CD14-positive monocyte (primary cell): ENCODE measurements around the gene RFX6. TPM values are rescaled to one million over a fixed set of nuclear protein-coding genes. Genes with fewer than 3 reads are reported as not detected.

Experiments used
- DNase-seq, 3 donors: peaks; one replicate each; pipeline ENCODE4 v3.0.0-alpha.2; 2011 to 2022
- H2AFZ ChIP-seq: 2 replicates; pipeline ENCODE4 v1.6.0; 2012; ENCODE audit warnings: mild to moderate bottlenecking, low read depth, low read length, inconsistent platforms; ENCODE audit not compliant: insufficient read depth, poor library complexity, severe bottlenecking
- H3K27ac ChIP-seq, 2 donors: 1 replicate in 1 of 2; 2 replicates in 1 of 2; pipeline ENCODE4 v1.5.1; 2012 to 2013; ENCODE audit warnings: low read length in 2 of 2, control low read depth in 1 of 2, inconsistent platforms in 1 of 2, low read depth in 1 of 2, mild to moderate bottlenecking in 1 of 2
- H3K27me3 ChIP-seq, 2 donors: one replicate each; pipeline versions ENCODE4 v1.6.0 to v1.6.1; 2011 to 2013; ENCODE audit warnings: low read length in 2 of 2; ENCODE audit not compliant: control insufficient read depth in 2 of 2, insufficient read depth in 2 of 2
- H3K36me3 ChIP-seq, 2 donors: replicated peaks in 1 of 2; 1 replicate in 1 of 2; 2 replicates in 1 of 2; pipeline versions ENCODE4 v1.5.1 to v1.6.1; 2012 to 2013; ENCODE audit warnings: low read length in 2 of 2, control low read depth in 1 of 2, inconsistent platforms in 1 of 2, mild to moderate bottlenecking in 1 of 2; ENCODE audit not compliant: insufficient read depth in 2 of 2, control insufficient read depth in 1 of 2
- H3K4me1 ChIP-seq, 2 donors: 1 replicate in 1 of 2; 2 replicates in 1 of 2; pipeline versions ENCODE4 v1.5.1 to v1.6.1; 2012 to 2013; ENCODE audit warnings: low read length in 2 of 2, control low read depth in 1 of 2, inconsistent platforms in 1 of 2, mild to moderate bottlenecking in 1 of 2, moderate library complexity in 1 of 2; ENCODE audit not compliant: insufficient read depth in 2 of 2, control insufficient read depth in 1 of 2
- H3K4me2 ChIP-seq: replicated peaks from 2 replicates; pipeline ENCODE3; 2012; ENCODE audit warnings: low read length, moderate library complexity, mild to moderate bottlenecking; ENCODE audit not compliant: poor library complexity, severe bottlenecking; ENCODE audit errors: extremely low read depth
- H3K4me3 ChIP-seq, 3 experiments: fragments of 200-600 bp in 1 of 3; sonication (generic) in 1 of 3; replicated peaks in 1 of 3; 1 replicate in 2 of 3; 2 replicates in 1 of 3; pipeline ENCODE4 v1.5.1; 2011 to 2013; ENCODE audit warnings: low read length in 3 of 3, mild to moderate bottlenecking in 3 of 3, control low read depth in 2 of 3, low read depth in 2 of 3, inconsistent platforms in 1 of 3, moderate library complexity in 1 of 3
- H3K79me2 ChIP-seq: 2 replicates; pipeline ENCODE4 v1.6.0; 2012; ENCODE audit warnings: mild to moderate bottlenecking, control low read depth, inconsistent platforms, low read length, moderate library complexity; ENCODE audit not compliant: insufficient read depth
- H3K9ac ChIP-seq: 2 replicates; pipeline ENCODE4 v1.6.0; 2017; ENCODE audit warnings: low read length, mild to moderate bottlenecking; ENCODE audit not compliant: insufficient read depth, poor library complexity, severe bottlenecking
- H3K9me3 ChIP-seq, 2 donors: replicated peaks in 1 of 2; 1 replicate in 1 of 2; 2 replicates in 1 of 2; pipeline versions ENCODE4 v1.5.1 to v1.6.1; 2012 to 2013; ENCODE audit warnings: low read length in 2 of 2, control low read depth in 1 of 2; ENCODE audit not compliant: control insufficient read depth in 1 of 2, insufficient read depth in 1 of 2
- H4K20me1 ChIP-seq: 2 replicates; pipeline ENCODE4 v1.6.0; 2012; ENCODE audit warnings: mild to moderate bottlenecking, low read length, control low read depth, moderate library complexity; ENCODE audit not compliant: insufficient read depth
- H3K27ac Mint-ChIP-seq, 7 donors: one replicate each; pipeline ENCODE4 v1.8.0; 2020; ENCODE audit warnings: mild to moderate bottlenecking in 7 of 7, mixed read lengths in 7 of 7, moderate library complexity in 6 of 7, inconsistent platforms in 2 of 7
- H3K27me3 Mint-ChIP-seq, 3 donors: one replicate each; pipeline ENCODE4 v1.8.0; 2021 to 2022; ENCODE audit warnings: low read depth in 3 of 3, mild to moderate bottlenecking in 3 of 3, mixed read lengths in 3 of 3, moderate library complexity in 3 of 3, inconsistent platforms in 1 of 3
- H3K36me3 Mint-ChIP-seq, 2 donors: one replicate each; pipeline ENCODE4 v1.8.0; 2020; ENCODE audit warnings: mixed read lengths in 2 of 2, inconsistent platforms in 1 of 2, mild to moderate bottlenecking in 1 of 2
- H3K4me1 Mint-ChIP-seq: one replicate; pipeline ENCODE4 v1.8.0; 2020; ENCODE audit warnings: mild to moderate bottlenecking, mixed read lengths
- H3K4me3 Mint-ChIP-seq, 2 donors: one replicate each; pipeline ENCODE4 v1.8.0; 2020; ENCODE audit warnings: mild to moderate bottlenecking in 2 of 2, mixed read lengths in 2 of 2, moderate library complexity in 1 of 2
- H3K9me3 Mint-ChIP-seq, 7 donors: one replicate each; pipeline ENCODE4 v1.8.0; 2020 to 2022; ENCODE audit warnings: mixed read lengths in 7 of 7, mild to moderate bottlenecking in 6 of 7, moderate library complexity in 6 of 7, inconsistent platforms in 2 of 7
- CTCF ChIP-seq: fragments of 200-600 bp; IDR thresholded peaks from one replicate; pipeline ENCODE4 v1.8.0; 2022; ENCODE audit warnings: antibody characterized with exemption, mild to moderate bottlenecking
- WGBS: methylation state at CpG from one replicate; pipeline ENCODE4 v1.1.5; 2013; ENCODE audit warnings: missing lambda C conversion rate; ENCODE audit not compliant: insufficient coverage; 5-methylcytosine and 5-hydroxymethylcytosine counted together
- intact Hi-C, 2 donors: fragments of 100-400 bp; cut with micrococcal nuclease; formaldehyde crosslinking; loops; one replicate each; pipeline versions ENCODE4 v1.15.0 to v1.15.1; 2023
- polyA plus RNA-seq, 3 donors: library from polyadenylated mRNA; depleted of rRNA in 1 of 3; unstranded in 2 of 3; stranded (reverse) in 1 of 3; fragments of 300-500 nt in 2 of 3; fragments of >200 nt in 1 of 3; fragmentation: Illumina TruSeq in 2 of 3; gene quantifications; 1 replicate in 2 of 3; 2 replicates in 1 of 3; pipeline ENCODE4 v1.2.3, GENCODE V29; 2012 to 2021

The RFX6 gene
- polyA plus RNA-seq, 3 donors: not detected

DNA sequence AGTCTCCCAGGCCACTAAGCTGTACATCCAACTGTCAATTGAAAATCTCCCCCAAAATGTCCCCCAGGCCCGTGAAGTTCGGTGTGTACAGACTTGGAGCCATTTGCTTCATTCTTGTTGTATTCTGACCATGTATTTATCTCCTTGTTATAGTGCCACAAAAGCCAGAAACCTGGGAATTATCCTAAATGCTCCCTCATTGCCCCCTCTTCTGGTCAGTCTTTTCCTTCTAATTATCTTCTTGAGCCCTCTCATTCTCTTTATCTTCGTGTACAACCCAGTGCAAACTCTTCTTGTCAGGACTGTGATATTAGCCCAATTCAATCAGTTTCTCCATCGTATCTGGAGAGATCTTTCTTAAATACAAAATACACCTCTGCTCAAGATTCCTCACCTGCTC, 64.7 kb downstream of the RFX6 start:
- 68% methylated on average over 3 of the region's 4 CpGs for WGBS
- Histone ChIP-seq H3K27ac (no peak overlapping the region), H4K20me1 (no peaks in the 10 kb centered on the region), H3K9ac (no peak overlapping the region), H3K4me1 (no peaks in the 10 kb centered on the region), H3K4me2 (no peak overlapping the region), H2AFZ (no peak overlapping the region), H3K36me3 (no peaks in the 10 kb centered on the region), H3K27me3 (no peaks in the 10 kb centered on the region), H3K9me3 (no peaks in the 10 kb centered on the region), H3K79me2 (no peaks in the 10 kb centered on the region), H3K4me3 (no peak overlapping the region)
- Mint-ChIP-seq H3K9me3 (no peaks in the 10 kb centered on the region), H3K4me3 (no peak overlapping the region), H3K4me1 (no peaks in the 10 kb centered on the region), H3K27me3 (peaks cover 3 to 5% (median 4%) of the 10 kb centered on the region in 3 donors), H3K27ac (no peak overlapping the region), H3K36me3 (no peaks in the 10 kb centered on the region)
- TF ChIP-seq CTCF: no peak
- no peak for DNase-seq
- intact Hi-C loops: no loop called here

DNA sequence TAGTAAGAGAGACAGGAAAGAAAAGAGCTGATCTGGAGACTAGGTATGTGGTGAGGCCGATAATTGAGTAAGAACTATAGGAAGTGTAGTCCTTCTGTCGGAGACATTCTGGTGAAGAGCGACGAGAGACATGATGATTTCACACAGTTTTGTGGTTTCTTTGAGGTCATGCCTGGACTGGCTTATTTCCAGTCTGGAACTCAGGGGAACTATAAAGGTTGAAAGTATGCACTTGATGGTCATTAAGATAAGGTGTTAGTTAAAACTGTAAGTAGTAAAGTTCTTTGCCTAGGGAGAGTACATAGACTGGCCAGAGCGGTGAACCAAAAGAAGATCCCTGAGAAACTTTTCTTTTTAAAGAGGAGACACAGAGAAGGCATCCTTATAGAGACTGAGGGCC, 68.8 kb downstream of the RFX6 start:
- no peak for DNase-seq
- no peaks in the 10 kb centered on the region for H3K36me3 Mint-ChIP-seq
- H3K4me3 ChIP-seq: no peak overlapping the region
- H3K9ac ChIP-seq: no peak overlapping the region
- H3K4me3 Mint-ChIP-seq: no peak overlapping the region
- no peaks in the 10 kb centered on the region for H3K79me2 ChIP-seq
- no peaks in the 10 kb centered on the region for H3K27me3 ChIP-seq
- H3K4me2 ChIP-seq: no peak overlapping the region
- intact Hi-C loops: no loop called here
- H3K9me3 ChIP-seq: no peaks in the 10 kb centered on the region
- peaks cover 0 to 4% (median 1%) of the 10 kb centered on the region in 3 donors for H3K27me3 Mint-ChIP-seq
- no peak overlapping the region for H3K27ac Mint-ChIP-seq
- no peak overlapping the region for H3K27ac ChIP-seq
- no peaks in the 10 kb centered on the region for H3K4me1 Mint-ChIP-seq
- TF ChIP-seq CTCF: no peak
- WGBS: 55% methylated on average over 4 of the region's 5 CpGs
- H3K4me1 ChIP-seq: no peaks in the 10 kb centered on the region
- no peaks in the 10 kb centered on the region for H3K36me3 ChIP-seq
- H2AFZ ChIP-seq: no peak overlapping the region
- H3K9me3 Mint-ChIP-seq: no peaks in the 10 kb centered on the region
- no peaks in the 10 kb centered on the region for H4K20me1 ChIP-seq
